WTC11 (cell line): ENCODE results near the gene VSIG4. TPM values are rescaled to one million over a fixed set of nuclear protein-coding genes. Genes with fewer than 3 reads are reported as not detected.
A peak's percentile ranks its signal among the peaks of the same experiment; 100 is the strongest.

ENCODE experiments used
- ATAC-seq: fragments of 200-7000 bp; cut with Tn5 transposase; 2 replicates; pipeline ENCODE4 v1.10.0; 2021; ENCODE audit warnings: mild to moderate bottlenecking, moderate library complexity
- CTCF ChIA-PET: fragments of 300-600 bp; sonication (Branson Sonifier 250); formaldehyde crosslinking; loops from one replicate; lab custom pipeline; 2021; ENCODE audit warnings: antibody characterized with exemption; lab: Charles Lee
- POLR2A ChIA-PET: fragments of 350-600 bp; sonication (Branson Sonifier 250); formaldehyde crosslinking; loops from one replicate; lab custom pipeline; 2021; ENCODE audit warnings: antibody characterized with exemption; lab: Charles Lee
- DNase-seq: peaks from one replicate; pipeline ENCODE4 v3.0.0; 2021; ENCODE audit warnings: low spot score
- H3K27ac Mint-ChIP-seq: 2 replicates; pipeline ENCODE4 v1.8.0; 2021; ENCODE audit warnings: mixed read lengths
- H3K27me3 Mint-ChIP-seq: 2 replicates; pipeline ENCODE4 v1.8.0; 2021; ENCODE audit warnings: low read depth, mild to moderate bottlenecking, moderate library complexity, mixed read lengths
- H3K36me3 Mint-ChIP-seq: 2 replicates; pipeline ENCODE4 v1.8.0; 2021; ENCODE audit warnings: mixed read lengths
- H3K4me1 Mint-ChIP-seq: 2 replicates; pipeline ENCODE4 v1.8.0; 2022; ENCODE audit warnings: mixed read lengths
- H3K4me3 Mint-ChIP-seq: 2 replicates; pipeline ENCODE4 v1.8.0; 2021; ENCODE audit warnings: mild to moderate bottlenecking, moderate library complexity, mixed read lengths
- H3K9me3 Mint-ChIP-seq: 2 replicates; pipeline ENCODE4 v1.8.0; 2021; ENCODE audit warnings: mixed read lengths
- ATF1 ChIP-seq: sonication (generic); formaldehyde crosslinking; IDR thresholded peaks from 2 replicates; pipeline ENCODE4 v1.8.1; 2023; ENCODE audit warnings: mild to moderate bottlenecking, moderate library complexity, missing genetic modification reagents
- EMX1 ChIP-seq: fragments of 250-450 bp; sonication (Bioruptor Pico); IDR thresholded peaks from 2 replicates; pipeline ENCODE4 v1.8.0; 2021; ENCODE audit warnings: mild to moderate bottlenecking
- ETV6 ChIP-seq: sonication (generic); formaldehyde crosslinking; IDR thresholded peaks from 2 replicates; pipeline ENCODE4 v1.8.1; 2022; ENCODE audit warnings: mild to moderate bottlenecking, missing genetic modification reagents
- FOXP1 ChIP-seq: sonication (generic); formaldehyde crosslinking; IDR thresholded peaks from 2 replicates; pipeline ENCODE4 v1.8.0; 2022; ENCODE audit warnings: missing genetic modification reagents, mild to moderate bottlenecking, moderate library complexity, borderline replicate concordance
- GRHL2 ChIP-seq: fragments of 250-450 bp; sonication (Bioruptor Pico); IDR thresholded peaks from 2 replicates; pipeline ENCODE4 v1.8.0; 2022; ENCODE audit warnings: mild to moderate bottlenecking, moderate library complexity; ENCODE audit not compliant: insufficient replicate concordance, severe bottlenecking
- HMGA2 ChIP-seq: fragments of 250-450 bp; sonication (Bioruptor Pico); IDR thresholded peaks from 2 replicates; pipeline ENCODE4 v1.4.0; 2021; ENCODE audit warnings: mild to moderate bottlenecking, moderate library complexity
- IRF2 ChIP-seq: sonication (generic); formaldehyde crosslinking; IDR thresholded peaks from 2 replicates; pipeline ENCODE4 v1.8.0; 2022; ENCODE audit warnings: low read depth, missing genetic modification reagents, borderline replicate concordance
- NR2C2 ChIP-seq: sonication (generic); formaldehyde crosslinking; IDR thresholded peaks from 2 replicates; pipeline ENCODE4 v1.8.0; 2022; ENCODE audit warnings: mild to moderate bottlenecking, missing genetic modification reagents
- NR3C1 ChIP-seq: sonication (generic); formaldehyde crosslinking; conservative IDR thresholded peaks from 2 replicates; pipeline ENCODE4 v1.8.1; 2023; ENCODE audit warnings: low read depth, mild to moderate bottlenecking, missing genetic modification reagents
- SMAD3 ChIP-seq: sonication (generic); formaldehyde crosslinking; IDR thresholded peaks from 2 replicates; pipeline ENCODE4 v1.8.0; 2022; ENCODE audit warnings: missing genetic modification reagents, mild to moderate bottlenecking, borderline replicate concordance
- SOX15 ChIP-seq: fragments of 250-450 bp; sonication (Bioruptor Pico); IDR thresholded peaks from 2 replicates; pipeline ENCODE4 v1.9.0; 2021; ENCODE audit warnings: mild to moderate bottlenecking
- SP1 ChIP-seq: sonication (generic); formaldehyde crosslinking; conservative IDR thresholded peaks from 2 replicates; pipeline ENCODE4 v1.8.1; 2022; ENCODE audit warnings: missing genetic modification reagents
- ZNF138 ChIP-seq: sonication (generic); formaldehyde crosslinking; conservative IDR thresholded peaks from 2 replicates; pipeline ENCODE4 v1.8.1; 2022; ENCODE audit warnings: mild to moderate bottlenecking, moderate library complexity, missing genetic modification reagents
- ZNF416 ChIP-seq: fragments of 250-450 bp; sonication (Bioruptor Pico); IDR thresholded peaks from 2 replicates; pipeline ENCODE4 v1.9.0; 2021; ENCODE audit warnings: mild to moderate bottlenecking, inconsistent platforms
- total RNA-seq: library from RNA; stranded (reverse); gene quantifications from 3 replicates; pipeline ENCODE4 v1.2.3, GENCODE V29; 2021
- TF ChIP-seq, protein P1 (sequence below): sonication (generic); formaldehyde crosslinking; IDR thresholded peaks from 2 replicates; pipeline ENCODE4 v1.8.0; 2023; ENCODE audit warnings: missing genetic modification reagents, mild to moderate bottlenecking, borderline replicate concordance
- TF ChIP-seq, protein P2 (sequence below): sonication (generic); formaldehyde crosslinking; conservative IDR thresholded peaks from 2 replicates; pipeline ENCODE4 v1.8.1; 2022; ENCODE audit warnings: mild to moderate bottlenecking, missing genetic modification reagents
- TF ChIP-seq, protein P3 (sequence below): sonication (generic); formaldehyde crosslinking; IDR thresholded peaks from 2 replicates; pipeline ENCODE4 v1.8.1; 2022; ENCODE audit warnings: mild to moderate bottlenecking, moderate library complexity, missing genetic modification reagents
- TF ChIP-seq, protein P4 (sequence below): sonication (generic); formaldehyde crosslinking; IDR thresholded peaks from 2 replicates; pipeline ENCODE4 v1.8.1; 2023; ENCODE audit warnings: mild to moderate bottlenecking, missing genetic modification reagents
- TF ChIP-seq, protein P5 (sequence below): fragments of 250-450 bp; sonication (Bioruptor Pico); IDR thresholded peaks from 2 replicates; pipeline ENCODE4 v1.9.0; 2021; ENCODE audit warnings: mild to moderate bottlenecking
- TF ChIP-seq, protein P6 (sequence below): fragments of 200-600 bp; IDR thresholded peaks from 2 replicates; pipeline ENCODE4 v1.8.0; 2022; ENCODE audit warnings: antibody characterized with exemption

The VSIG4 gene
- total RNA-seq, 1 experiment from 2014 or later, result 0.24 TPM

DNA sequence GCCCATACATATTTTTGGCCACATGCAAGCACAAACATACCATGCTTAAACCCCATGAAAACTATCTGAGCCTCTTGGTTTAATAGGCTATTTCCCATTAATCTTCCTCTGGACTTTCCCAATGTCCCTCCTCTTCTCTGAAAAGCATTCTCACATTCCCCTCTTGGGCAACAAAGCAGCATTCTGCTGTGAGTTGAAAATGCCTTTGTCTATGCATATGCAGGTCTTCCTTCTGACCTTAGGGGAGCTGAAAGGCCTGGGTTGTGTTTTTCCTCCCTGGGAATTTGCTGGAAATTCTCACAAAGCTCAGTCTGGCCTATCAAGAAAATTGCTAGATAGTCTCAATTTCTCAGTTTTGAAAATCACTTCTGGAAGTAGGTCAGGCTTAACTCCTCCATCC, 4.2 kb downstream of the VSIG4 start (continued):
- TF ChIP-seq, protein P1, sequence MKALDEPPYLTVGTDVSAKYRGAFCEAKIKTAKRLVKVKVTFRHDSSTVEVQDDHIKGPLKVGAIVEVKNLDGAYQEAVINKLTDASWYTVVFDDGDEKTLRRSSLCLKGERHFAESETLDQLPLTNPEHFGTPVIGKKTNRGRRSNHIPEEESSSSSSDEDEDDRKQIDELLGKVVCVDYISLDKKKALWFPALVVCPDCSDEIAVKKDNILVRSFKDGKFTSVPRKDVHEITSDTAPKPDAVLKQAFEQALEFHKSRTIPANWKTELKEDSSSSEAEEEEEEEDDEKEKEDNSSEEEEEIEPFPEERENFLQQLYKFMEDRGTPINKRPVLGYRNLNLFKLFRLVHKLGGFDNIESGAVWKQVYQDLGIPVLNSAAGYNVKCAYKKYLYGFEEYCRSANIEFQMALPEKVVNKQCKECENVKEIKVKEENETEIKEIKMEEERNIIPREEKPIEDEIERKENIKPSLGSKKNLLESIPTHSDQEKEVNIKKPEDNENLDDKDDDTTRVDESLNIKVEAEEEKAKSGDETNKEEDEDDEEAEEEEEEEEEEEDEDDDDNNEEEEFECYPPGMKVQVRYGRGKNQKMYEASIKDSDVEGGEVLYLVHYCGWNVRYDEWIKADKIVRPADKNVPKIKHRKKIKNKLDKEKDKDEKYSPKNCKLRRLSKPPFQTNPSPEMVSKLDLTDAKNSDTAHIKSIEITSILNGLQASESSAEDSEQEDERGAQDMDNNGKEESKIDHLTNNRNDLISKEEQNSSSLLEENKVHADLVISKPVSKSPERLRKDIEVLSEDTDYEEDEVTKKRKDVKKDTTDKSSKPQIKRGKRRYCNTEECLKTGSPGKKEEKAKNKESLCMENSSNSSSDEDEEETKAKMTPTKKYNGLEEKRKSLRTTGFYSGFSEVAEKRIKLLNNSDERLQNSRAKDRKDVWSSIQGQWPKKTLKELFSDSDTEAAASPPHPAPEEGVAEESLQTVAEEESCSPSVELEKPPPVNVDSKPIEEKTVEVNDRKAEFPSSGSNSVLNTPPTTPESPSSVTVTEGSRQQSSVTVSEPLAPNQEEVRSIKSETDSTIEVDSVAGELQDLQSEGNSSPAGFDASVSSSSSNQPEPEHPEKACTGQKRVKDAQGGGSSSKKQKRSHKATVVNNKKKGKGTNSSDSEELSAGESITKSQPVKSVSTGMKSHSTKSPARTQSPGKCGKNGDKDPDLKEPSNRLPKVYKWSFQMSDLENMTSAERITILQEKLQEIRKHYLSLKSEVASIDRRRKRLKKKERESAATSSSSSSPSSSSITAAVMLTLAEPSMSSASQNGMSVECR (CRISPR knock-in tag), result no peak
- TF ChIP-seq SMAD3 (CRISPR knock-in tag), result no peak
- TF ChIP-seq HMGA2 (CRISPR knock-in tag), result no peak
- no peak for TF ChIP-seq NR2C2 (CRISPR knock-in tag)
- TF ChIP-seq NR3C1 (CRISPR knock-in tag), result no peak
- no peak for TF ChIP-seq IRF2
- TF ChIP-seq, protein P2, sequence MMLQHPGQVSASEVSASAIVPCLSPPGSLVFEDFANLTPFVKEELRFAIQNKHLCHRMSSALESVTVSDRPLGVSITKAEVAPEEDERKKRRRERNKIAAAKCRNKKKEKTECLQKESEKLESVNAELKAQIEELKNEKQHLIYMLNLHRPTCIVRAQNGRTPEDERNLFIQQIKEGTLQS, result no peak
- no peak for TF ChIP-seq EMX1
- TF ChIP-seq ZNF138 (CRISPR knock-in tag), result no peak
- TF ChIP-seq SP1 (CRISPR knock-in tag), result no peak

DNA sequence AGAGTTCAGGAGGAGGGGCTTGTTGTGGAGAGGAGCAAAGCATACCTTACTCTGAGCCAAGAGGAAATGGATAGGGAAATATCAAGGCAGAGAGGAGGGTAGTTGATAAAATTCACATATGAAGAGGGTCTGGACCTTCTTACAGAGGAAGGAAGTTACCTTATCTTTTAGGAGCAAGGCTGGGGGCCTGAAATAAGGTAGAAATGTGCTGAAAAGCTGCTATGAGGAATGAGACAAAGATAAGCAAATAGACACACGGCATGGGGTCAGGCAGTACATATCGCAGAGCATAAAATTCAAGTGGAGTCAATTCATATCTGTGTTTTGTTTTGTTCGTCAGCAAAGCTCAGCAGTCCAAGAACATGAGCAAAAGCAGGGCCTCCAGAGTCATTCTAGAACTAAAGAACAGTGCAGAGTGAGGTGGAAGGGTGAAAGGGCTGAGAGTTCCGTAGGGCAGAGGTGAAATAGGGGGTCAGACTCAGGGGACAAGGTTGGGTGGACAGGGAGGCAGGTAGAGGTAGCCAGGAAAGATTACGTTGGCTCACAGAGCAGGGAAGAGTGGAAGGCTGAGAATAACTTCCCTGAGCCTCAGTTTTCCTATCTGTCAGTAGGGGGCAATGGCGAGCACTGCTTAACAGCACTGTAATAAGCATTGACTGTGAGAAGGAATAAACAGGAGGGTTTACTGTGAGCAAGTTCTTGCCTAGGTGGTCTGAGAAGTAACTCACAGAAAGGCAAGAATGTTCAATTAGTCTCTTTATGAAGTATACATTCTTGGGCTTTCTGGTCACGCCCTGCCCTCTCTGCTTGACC, 9.2 kb downstream of the VSIG4 start:
- no peaks in the 10 kb centered on the region for H3K36me3 Mint-ChIP-seq
- POLR2A ChIA-PET, result no interaction called here
- peak; percentile 19 for DNase-seq
- TF ChIP-seq FOXP1 (CRISPR knock-in tag) (no peak), ETV6 (no peak), SOX15 (no peak), NR2C2 (CRISPR knock-in tag) (no peak), ZNF416 (CRISPR knock-in tag) (no peak), GRHL2 (CRISPR knock-in tag) (no peak), ATF1 (no peak)
- TF ChIP-seq, protein P3, sequence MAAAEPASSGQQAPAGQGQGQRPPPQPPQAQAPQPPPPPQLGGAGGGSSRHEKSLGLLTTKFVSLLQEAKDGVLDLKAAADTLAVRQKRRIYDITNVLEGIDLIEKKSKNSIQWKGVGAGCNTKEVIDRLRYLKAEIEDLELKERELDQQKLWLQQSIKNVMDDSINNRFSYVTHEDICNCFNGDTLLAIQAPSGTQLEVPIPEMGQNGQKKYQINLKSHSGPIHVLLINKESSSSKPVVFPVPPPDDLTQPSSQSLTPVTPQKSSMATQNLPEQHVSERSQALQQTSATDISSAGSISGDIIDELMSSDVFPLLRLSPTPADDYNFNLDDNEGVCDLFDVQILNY (CRISPR knock-in tag), result no peak
- TF ChIP-seq, protein P1 (CRISPR knock-in tag), result no peak
- TF ChIP-seq, protein P4, sequence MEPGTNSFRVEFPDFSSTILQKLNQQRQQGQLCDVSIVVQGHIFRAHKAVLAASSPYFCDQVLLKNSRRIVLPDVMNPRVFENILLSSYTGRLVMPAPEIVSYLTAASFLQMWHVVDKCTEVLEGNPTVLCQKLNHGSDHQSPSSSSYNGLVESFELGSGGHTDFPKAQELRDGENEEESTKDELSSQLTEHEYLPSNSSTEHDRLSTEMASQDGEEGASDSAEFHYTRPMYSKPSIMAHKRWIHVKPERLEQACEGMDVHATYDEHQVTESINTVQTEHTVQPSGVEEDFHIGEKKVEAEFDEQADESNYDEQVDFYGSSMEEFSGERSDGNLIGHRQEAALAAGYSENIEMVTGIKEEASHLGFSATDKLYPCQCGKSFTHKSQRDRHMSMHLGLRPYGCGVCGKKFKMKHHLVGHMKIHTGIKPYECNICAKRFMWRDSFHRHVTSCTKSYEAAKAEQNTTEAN (CRISPR knock-in tag), result no peak
- TF ChIP-seq, protein P5, sequence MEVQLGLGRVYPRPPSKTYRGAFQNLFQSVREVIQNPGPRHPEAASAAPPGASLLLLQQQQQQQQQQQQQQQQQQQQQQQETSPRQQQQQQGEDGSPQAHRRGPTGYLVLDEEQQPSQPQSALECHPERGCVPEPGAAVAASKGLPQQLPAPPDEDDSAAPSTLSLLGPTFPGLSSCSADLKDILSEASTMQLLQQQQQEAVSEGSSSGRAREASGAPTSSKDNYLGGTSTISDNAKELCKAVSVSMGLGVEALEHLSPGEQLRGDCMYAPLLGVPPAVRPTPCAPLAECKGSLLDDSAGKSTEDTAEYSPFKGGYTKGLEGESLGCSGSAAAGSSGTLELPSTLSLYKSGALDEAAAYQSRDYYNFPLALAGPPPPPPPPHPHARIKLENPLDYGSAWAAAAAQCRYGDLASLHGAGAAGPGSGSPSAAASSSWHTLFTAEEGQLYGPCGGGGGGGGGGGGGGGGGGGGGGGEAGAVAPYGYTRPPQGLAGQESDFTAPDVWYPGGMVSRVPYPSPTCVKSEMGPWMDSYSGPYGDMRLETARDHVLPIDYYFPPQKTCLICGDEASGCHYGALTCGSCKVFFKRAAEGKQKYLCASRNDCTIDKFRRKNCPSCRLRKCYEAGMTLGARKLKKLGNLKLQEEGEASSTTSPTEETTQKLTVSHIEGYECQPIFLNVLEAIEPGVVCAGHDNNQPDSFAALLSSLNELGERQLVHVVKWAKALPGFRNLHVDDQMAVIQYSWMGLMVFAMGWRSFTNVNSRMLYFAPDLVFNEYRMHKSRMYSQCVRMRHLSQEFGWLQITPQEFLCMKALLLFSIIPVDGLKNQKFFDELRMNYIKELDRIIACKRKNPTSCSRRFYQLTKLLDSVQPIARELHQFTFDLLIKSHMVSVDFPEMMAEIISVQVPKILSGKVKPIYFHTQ (CRISPR knock-in tag), result no peak
- TF ChIP-seq, protein P6, sequence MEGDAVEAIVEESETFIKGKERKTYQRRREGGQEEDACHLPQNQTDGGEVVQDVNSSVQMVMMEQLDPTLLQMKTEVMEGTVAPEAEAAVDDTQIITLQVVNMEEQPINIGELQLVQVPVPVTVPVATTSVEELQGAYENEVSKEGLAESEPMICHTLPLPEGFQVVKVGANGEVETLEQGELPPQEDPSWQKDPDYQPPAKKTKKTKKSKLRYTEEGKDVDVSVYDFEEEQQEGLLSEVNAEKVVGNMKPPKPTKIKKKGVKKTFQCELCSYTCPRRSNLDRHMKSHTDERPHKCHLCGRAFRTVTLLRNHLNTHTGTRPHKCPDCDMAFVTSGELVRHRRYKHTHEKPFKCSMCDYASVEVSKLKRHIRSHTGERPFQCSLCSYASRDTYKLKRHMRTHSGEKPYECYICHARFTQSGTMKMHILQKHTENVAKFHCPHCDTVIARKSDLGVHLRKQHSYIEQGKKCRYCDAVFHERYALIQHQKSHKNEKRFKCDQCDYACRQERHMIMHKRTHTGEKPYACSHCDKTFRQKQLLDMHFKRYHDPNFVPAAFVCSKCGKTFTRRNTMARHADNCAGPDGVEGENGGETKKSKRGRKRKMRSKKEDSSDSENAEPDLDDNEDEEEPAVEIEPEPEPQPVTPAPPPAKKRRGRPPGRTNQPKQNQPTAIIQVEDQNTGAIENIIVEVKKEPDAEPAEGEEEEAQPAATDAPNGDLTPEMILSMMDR, result no peak; the same call in 1 of the 2 replicates

More for the DNA sequence above, 9.2 kb downstream of the VSIG4 start:
- Mint-ChIP-seq H3K27me3 (no peaks in the 10 kb centered on the region), H3K4me3 (no peak overlapping the region), H3K4me1 (peaks cover 3% of the 10 kb centered on the region), H3K9me3 (no peaks in the 10 kb centered on the region), H3K27ac (no peak overlapping the region)
- ATAC-seq, result peak; percentile 93
- CTCF ChIA-PET, result interaction anchor here (1.5 kb wide), 1 partner anchor 21 kb away, joined by 4 read pairs; no protein-coding TSS in a partner anchor
